GDM1 (cell line): Measurements from ENCODE around the gene IFT80.
"Not testable (repeated sequence)": the region's sequence is repeated elsewhere in the genome, so short reads cannot be mapped to it uniquely, and the experiment has no call there.

ENCODE experiments used
- DNase-seq: peaks from one replicate; lab custom pipeline; 2025; lab: John Stamatoyannopoulos, UW

IFT80 gene

GRCh38 chr3:160265088-160265487, 133.9 kb downstream of the IFT80 start:
- no peak for DNase-seq

- DNase-seq = no peak
Measured at GRCh38 chr3:160260587-160261270, 138.3 kb downstream of the IFT80 start.

GRCh38 chr3:160259589-160259988, 139.4 kb downstream of the IFT80 start:
- DNase-seq = no peak

DNA sequence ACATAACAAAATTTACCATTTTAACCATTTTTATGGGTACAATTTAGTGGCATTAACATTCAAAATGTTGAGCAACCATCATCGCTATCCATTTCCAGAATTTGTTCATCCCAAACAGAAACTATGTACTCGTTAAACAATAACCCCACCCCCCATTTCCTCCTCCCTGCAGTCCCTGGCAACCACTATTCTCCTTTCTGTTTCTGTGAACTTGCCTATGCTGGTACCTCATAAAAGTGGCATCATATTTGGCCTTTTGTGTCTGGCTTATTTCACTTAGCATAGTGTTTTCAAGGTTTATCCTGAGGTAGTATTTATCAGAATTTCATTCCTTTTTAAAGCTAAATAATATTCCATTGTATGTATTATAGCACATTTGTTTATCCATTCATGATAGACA, 141.4 kb downstream of the IFT80 start:
- DNase-seq = no peak

GRCh38 chr3:160253298-160253697, 145.7 kb downstream of the IFT80 start:
- DNase-seq = no peak

DNA sequence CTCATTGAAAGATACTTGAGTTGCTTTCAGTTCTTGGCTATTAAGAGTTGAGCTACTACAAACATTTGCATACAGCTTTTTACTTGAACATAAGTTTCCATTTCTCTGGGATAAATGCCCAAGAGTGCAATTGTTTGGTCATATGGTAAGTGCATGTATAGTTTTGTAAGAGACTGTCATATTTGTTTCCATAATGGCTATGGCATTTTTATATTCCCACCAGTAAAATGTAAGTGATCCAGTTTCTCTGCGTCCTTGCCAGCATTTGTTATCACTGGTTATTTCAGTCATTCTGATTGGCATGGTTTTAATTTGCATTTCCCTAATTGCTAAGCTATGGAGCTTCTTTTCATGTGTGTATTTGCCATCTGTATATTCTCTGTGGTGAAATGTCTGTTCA, 151.3 kb downstream of the IFT80 start:
- no peak for DNase-seq

DNA sequence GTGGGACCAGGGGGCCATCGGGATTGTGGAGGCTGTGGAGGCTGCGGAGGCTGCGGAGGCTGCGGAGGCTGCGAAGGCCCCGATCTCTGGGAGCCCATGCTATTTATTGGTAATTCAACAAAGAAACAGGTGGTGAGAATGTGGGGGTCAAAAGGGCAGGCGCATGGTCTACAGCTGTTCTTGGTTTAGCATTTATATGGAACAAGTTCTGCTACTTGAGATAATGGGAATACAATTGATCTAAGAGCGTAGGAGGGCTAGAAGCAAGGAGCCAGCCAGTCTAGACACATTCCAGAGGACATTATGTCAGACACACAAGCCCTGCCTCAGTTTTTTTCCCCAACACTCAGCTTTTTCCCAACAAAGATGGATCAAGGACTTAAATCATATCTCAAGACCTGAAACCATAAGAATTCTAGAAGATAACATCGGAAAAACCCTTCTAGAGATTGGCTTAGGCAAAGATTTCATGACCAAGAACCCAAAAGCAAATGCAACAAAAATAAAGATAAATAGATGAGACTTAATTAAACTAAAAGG, 153.7 kb downstream of the IFT80 start:
- DNase-seq = no peak

GRCh38 chr3:160240719-160241118, 158.3 kb downstream of the IFT80 start:
- not testable (repeated sequence) for DNase-seq

- DNase-seq = no peak
Measured at GRCh38 chr3:160232014-160232413, 167.0 kb downstream of the IFT80 start.

DNA sequence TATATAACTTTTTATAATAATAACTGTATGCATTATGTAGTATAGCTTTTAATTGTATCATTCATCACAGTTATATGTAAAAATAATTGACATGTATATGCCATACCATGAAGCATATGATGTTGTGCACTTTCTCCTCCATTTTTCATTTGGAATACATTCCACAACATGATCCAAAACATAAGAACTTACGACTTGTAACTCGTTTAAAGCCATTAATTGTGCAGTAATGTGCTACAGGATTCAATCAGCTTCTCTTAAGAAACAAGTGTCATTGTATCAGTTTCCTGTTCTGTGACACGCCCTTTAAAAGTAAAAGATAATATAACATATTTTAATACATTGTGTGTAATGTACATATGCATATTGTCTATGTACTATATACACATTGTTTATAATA, 171.6 kb downstream of the IFT80 start:
- no peak for DNase-seq

DNA sequence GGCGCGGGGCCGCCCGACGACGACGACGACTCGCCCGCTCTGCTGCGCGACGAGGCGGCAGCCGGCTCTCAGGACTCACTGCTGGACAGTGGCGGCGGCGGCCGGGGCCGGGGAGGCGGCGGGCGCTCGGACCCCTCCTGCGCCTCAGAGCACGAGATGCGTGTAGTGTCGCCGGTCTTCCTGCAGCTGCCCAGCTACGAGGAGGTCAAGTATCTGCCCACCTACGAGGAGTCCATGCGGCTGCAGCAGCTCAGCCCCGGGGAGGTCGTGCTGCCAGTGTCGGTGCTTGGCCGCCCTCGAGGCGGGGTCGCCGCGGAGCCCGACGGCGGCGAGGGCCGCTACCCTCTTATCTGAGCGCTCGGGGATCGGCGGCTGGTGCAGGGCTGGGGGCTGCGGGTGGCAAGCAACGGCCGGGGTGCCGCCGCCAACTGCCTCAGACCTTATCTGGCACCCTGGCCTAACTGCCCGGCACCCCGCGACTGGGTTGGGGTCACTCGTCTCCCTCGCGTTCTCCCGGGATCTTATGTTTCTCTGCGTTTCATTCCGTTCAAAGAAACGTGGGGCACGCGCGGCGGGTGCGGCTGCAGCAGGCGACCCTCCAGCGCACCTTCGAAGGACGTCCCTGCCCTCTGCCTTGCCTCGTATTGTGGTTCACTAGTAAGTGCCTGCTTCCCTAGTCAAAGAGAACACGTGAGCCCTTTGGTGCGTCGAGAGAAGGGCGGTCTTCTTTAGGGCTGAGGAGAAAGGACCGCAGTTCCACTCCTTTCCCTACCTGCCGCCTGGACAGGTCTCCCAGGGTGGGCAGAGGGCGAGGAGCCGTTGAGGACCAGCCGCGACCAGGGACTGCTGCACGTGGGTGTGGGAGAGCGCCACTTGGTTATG, 172.8 kb downstream of the IFT80 start:
- no peak for DNase-seq

- peak; percentile 19 for DNase-seq
Measured at GRCh38 chr3:160225176-160226025, 173.6 kb downstream of the IFT80 start, which contains the start of gene C3orf80. Gene C3orf80 (plus strand): TSS chr3:160225422. CDS start chr3:160225636, 214 bp downstream.

GRCh38 chr3:160224811-160225175, 174.2 kb downstream of the IFT80 start:
- no peak for DNase-seq

- no peak for DNase-seq
Measured at GRCh38 chr3:160224256-160224655, 174.8 kb downstream of the IFT80 start.

DNA sequence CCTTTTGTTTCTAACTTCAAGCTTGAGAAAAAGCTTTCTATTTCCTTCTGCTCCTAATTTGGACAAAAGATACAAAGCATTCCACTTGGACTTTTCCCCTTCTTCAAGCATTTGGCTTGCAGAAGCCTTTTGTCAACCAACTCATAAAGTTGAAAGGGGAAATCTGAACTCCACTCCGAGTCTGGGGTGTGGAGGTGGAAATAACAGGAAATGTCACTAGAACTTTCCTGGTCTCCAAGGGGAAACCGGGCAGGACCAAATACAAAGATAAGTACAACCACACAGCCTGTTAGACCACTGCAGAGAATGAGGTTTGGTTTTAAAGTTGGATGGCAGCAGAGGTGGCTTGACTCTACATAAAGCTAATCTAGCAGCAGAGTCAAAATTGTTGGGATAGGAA, 178.0 kb downstream of the IFT80 start:
- DNase-seq = no peak

DNA sequence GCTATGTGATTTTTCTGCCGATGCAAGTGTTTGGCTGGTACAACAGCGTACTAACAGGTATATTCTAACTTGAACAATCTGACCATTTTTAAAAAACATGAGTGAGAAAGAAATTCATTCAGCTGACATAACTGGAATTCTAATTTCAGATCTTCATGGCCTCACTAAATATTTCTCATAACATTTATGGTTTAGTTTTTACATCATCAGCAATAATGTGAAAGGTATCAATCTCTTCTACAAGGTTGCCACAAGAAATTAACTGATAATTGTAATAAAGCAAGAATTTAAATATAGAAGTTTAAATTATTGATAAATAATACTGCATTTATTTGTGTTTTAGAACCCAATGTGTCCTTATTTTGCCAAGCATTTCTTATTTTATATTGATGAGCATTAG, 179.0 kb downstream of the IFT80 start:
- DNase-seq = no peak

DNA sequence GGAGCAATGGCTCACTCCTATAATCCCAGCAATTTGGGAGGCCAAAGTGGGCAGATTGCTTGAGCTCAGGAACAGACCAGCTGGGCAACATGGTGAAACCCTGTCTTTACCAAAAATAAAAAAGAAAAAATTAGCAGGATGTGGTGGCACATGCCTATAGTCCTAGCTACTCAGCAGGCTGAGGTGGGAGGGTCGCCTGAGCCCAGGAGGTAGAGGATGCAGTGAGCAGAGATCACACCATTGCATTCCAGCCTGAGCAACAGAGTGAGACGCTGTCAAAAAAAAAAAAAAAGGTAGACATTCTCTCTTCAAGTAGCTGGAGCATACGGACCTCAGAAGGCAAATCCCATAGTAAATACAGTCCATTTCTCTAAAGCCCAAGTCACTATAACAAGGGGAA, 180.9 kb downstream of the IFT80 start:
- DNase-seq = no peak

DNA sequence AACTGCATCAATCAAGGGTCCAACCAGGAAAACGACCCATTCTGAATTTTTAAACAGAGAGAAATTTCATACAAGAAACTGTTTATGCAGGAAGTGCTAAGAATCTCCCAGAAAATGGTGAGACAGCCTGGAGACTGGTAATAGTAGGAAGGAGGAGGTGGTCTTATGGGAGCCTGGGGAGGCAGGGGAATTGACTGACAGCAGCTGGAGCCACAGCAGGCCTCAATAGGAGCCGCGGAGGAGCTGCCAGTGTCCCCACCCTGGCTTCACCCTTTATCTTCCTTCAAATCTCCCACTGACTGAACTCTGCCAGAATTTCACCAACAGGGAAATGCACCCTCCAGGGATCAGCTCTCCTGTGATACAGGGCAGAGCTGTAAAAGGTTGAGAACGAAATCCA, 181.3 kb downstream of the IFT80 start:
- DNase-seq = no peak

DNA sequence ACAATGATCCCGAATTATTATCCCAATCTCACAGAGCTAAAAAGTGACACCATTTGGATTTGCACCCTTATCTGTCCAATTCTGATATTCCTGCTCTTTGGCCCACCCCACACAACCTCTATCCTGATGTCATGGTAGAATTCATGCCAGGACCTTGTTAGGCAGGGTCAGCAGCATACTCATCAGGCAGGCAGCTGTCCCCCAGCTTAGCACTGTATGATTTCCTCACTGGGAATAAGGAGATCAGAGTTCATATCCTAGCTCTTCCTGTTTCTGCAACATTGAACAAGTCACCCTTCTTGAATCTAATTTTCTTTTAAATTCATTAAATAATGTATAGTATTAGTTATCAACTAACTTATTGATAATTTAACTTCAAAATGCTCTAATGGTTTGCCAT, 185.8 kb downstream of the IFT80 start:
- DNase-seq = no peak

DNA sequence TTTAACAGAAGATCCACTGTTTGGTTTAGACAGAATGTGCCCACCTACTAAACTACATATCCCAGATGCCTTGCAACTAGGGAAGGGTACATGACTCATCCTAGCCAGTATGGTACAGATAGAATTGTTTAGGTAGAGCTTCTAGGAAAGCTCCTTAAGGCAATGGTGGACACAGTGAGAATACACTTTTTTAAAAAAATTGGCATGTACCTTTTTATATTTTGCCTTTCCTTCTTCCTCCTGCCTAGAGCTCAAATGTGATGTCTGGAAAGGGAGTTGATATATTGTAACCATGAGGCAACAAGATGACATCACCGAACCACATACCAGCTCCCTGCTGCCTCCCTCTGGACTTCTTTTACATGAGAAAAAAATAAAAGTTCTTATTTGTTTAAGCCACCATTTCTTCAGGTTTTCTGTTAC, 188.2 kb downstream of the IFT80 start:
- no peak for DNase-seq

GRCh38 chr3:160210341-160210740, 188.7 kb downstream of the IFT80 start:
- DNase-seq = no peak
